GM19043 (cell line): ENCODE results near the gene MIEF2.

Experiments used
- ATAC-seq: cut with Tn5 transposase; IDR thresholded peaks from one replicate; pipeline ENCODE4 v1.9.1; 2021; ENCODE audit warnings: low read depth; ENCODE audit not compliant: unreplicated experiment

Gene MIEF2

GRCh38 chr17:18254888-18255649, 5.4 kb upstream of the MIEF2 start:
- no peak for ATAC-seq

GRCh38 chr17:18256351-18256750, 4.1 kb upstream of the MIEF2 start:
- no peak for ATAC-seq

GRCh38 chr17:18256776-18257175, 3.7 kb upstream of the MIEF2 start:
- no peak for ATAC-seq

GRCh38 chr17:18257268-18257981, 3.0 kb upstream of the MIEF2 start:
- no peak for ATAC-seq

- no peak for ATAC-seq
Measured at GRCh38 chr17:18257982-18258355, 2.5 kb upstream of the MIEF2 start.

- ATAC-seq, result no peak
Measured at GRCh38 chr17:18258356-18259038, 2.0 kb upstream of the MIEF2 start, which contains the start of gene FLII. FLII (minus strand) TSS chr17:18258738; CDS start chr17:18258690, 48 bp downstream.

GRCh38 chr17:18259621-18260331, 686 bp upstream of the MIEF2 start:
- no peak for ATAC-seq

GRCh38 chr17:18261146-18261515, 669 bp downstream of the MIEF2 start:
- ATAC-seq, result no peak

GRCh38 chr17:18261659-18262058, 1.2 kb downstream of the MIEF2 start:
- no peak for ATAC-seq

- no peak for ATAC-seq
Measured at GRCh38 chr17:18262111-18262510, 1.6 kb downstream of the MIEF2 start.

- ATAC-seq, result no peak
Measured at GRCh38 chr17:18262641-18263040, 2.2 kb downstream of the MIEF2 start.

GRCh38 chr17:18263885-18264682, 3.6 kb downstream of the MIEF2 start:
- ATAC-seq, result no peak

GRCh38 chr17:18267366-18267765, 6.9 kb downstream of the MIEF2 start:
- no peak for ATAC-seq

- ATAC-seq, result no peak
Measured at GRCh38 chr17:18267927-18268711, 7.7 kb downstream of the MIEF2 start.

- no peak for ATAC-seq
Measured at GRCh38 chr17:18270046-18270931, 9.8 kb downstream of the MIEF2 start.

GRCh38 chr17:18277076-18277475, 16.6 kb downstream of the MIEF2 start:
- ATAC-seq, result no peak

GRCh38 chr17:18278867-18279266, 18.4 kb downstream of the MIEF2 start:
- ATAC-seq, result no peak

GRCh38 chr17:18280249-18280648, 19.8 kb downstream of the MIEF2 start:
- ATAC-seq, result no peak
